ENCODE data around the gene CSNK1A1L.

CSNK1A1L gene

DNA sequence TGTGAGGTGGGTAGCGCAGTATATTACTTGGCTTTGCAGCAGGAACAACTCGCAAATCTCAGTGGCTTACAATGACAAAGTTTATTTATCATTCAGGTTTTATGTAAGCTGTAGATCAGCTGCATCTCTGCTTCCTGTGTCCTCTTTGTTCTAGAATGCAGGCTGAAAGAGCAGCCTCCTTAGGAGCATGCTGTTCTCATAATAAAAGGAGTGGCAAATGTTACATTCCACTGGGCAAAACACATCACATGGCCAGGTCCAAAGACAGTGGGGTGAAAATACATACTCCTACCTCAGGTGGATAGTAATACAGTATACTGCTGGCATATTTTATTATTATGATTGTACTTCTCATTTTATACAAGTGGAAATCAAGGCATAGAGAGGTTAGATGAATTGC lies 1.2 kb upstream of the CSNK1A1L start:
- DNase-seq (ENCODE audit: low spot score), result no peak

DNA sequence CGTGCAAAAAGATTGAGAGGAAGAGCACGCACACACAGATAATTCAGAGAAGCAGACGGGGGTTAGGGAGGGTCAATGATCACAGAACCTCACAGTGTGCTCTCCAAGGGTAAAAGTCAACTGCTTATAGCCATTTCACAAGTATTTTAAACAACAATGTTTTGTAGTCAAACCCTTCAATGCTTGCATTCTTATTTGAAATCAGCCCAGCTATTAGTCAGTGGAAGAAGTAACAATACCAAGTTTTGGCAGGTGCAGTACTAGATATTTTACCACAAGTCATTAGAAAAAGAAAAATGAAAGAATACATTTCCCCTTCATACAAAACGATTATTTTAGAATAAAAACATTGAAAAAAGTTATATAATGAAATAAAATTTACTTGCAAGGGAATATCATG lies 2.6 kb downstream of the CSNK1A1L start:
- DNase-seq (ENCODE audit: low spot score), result no peak

DNA sequence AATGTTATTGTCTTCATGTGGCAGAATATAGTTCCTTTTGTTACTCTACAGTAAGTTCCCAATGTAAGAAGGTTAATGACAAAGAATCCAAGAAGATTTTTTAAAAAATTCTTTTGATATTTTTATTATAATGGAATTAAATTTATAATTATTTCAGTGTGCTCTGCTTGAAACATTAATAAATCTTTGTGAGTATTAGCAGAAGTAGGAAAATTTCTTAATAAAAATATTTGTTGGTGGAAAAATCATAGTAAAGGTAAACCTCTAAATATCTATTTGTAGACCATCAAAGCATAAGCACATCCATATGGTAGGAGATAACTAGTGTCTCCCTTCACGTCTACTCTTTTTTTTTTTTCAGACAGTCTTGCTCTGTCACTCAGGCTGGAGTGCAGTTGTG lies 4.3 kb downstream of the CSNK1A1L start:
- no peak for DNase-seq (ENCODE audit: low spot score)

DNA sequence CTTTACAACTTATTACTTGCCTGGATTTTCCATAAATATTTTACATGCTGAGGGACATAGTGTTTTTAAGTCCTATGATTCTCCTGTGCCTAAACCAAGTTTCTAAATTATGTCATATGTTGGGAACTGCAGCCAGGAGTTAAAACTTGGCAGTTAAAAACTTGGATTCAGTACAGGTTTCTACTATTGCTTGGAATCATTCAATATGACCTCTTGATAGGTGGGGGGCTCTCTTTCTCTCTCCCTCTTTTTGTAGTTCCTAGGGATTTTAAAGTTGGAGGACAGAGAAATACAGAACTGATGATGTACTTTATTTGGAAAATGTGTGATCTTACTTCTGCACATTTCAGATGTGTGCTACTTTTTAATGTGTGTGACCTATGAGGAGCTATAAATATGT lies 4.7 kb downstream of the CSNK1A1L start:
- no peak for DNase-seq (ENCODE audit: low spot score)

DNA sequence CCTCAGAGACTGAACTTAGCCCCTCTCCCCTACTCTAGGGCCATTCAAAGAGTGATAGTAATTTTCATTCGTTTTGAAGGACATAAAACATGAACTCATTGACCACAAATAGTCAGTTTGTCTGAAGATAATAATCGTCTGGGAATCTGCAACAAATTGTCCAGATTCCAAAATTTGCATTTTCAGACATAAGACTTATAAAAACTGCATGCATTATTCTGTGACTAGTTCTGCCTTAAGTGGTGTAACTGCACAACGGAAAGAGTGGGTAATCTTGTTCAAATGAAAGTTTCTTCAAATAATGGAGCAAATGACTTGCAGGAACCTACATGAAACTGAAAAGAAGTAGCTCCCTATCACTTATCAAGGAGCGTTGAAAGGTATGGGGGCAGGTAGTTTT lies 8.4 kb downstream of the CSNK1A1L start:
- peak; percentile 11 for DNase-seq (ENCODE audit: low spot score)

DNA sequence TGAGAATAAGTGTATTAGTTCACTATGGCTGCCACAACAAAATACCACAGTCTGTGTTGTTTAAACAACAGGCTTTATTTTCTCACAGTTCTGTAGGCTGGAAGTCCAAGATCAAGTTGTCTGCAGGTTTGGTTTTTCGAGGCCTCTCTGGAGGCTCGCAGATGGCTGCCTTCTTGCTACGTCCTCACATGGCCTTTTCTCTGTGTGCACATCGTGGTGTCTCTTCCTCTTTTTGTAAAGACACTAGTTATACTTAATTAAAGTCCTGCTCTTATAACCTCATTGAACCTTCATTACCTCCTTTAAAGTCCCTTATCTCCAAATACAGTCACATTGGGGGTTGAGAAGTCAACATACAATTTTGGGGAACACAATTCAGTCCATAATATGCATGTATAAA lies 10.6 kb downstream of the CSNK1A1L start:
- DNase-seq (ENCODE audit: low spot score), result no peak

DNA sequence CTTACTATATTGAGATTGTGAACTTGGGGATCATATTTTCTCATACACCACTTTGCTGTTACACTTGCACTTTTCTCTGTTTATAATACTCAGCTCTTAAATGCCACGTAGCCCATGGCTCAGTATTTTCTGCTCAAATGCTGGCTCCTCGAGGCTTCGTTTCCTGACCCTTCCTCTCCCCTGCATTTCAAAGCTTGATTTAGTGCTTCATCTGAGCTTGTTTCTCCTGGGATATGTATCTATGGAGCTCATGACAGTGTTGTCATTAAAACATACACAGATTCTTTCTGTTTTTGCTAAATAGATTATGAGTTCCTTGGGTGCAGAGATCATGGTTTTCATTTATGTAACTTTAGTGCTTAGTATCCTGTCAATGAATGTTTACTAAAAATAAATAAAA lies 11.4 kb downstream of the CSNK1A1L start:
- DNase-seq (ENCODE audit: low spot score), result no peak

DNA sequence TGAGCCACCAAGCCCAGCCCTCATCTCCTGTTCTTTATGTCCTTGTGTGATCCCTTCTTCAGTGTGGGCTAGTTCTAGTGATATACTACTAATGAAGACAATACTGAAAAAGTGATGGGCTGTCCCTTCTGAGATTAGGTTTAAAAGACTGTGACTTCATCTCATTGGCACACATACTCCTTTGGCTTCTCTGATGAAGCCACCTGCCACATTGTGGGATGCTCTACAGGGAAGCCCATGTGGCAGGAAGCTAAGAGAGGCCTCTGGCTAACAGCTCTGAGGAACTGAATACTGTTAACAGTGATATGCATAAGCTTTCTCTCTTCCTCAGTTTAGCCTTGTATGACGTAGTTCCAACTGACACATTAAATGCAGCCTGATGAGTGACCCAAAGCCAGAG lies 13.6 kb downstream of the CSNK1A1L start:
- DNase-seq (ENCODE audit: low spot score), result no peak

DNA sequence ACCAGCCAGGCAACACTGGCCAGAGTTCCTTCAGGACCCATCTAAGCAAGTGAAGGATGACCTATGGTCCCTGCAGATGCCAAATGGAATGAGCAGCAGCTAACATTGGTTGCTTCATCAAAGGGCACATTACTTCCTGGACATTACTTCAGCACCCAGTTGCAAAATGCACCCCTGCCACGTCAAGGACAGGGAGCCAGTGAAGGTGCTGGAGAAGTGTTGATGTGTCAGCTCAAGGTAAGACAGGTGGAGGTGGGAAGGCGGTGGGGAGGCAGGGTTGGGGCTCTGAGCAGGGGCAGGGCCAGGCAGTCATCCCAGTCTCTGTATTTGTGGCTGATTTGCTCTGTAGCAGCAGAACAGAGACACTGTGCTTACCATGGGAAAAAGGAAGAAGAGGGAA lies 14.6 kb downstream of the CSNK1A1L start:
- no peak for DNase-seq (ENCODE audit: low spot score)

DNA sequence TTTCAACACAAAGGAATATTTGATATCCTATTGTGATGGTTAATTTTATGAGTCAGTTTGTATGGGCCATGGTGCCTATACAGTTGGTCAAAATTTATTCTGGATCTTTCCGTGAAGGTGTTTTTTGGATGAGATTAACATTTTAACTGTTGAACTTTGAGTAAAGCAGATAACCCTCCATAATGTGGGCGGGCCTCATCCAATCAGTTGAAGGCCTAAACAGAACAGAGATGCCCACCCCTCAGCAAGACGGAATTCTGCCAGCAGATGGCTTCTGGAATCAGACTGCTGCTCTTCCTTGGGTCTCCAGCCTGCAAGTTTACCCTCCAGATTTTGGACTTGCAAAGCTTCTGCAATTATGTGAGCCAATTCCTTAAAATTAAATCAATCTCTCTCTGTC lies 16.0 kb downstream of the CSNK1A1L start:
- DNase-seq (ENCODE audit: low spot score), result no peak

DNA sequence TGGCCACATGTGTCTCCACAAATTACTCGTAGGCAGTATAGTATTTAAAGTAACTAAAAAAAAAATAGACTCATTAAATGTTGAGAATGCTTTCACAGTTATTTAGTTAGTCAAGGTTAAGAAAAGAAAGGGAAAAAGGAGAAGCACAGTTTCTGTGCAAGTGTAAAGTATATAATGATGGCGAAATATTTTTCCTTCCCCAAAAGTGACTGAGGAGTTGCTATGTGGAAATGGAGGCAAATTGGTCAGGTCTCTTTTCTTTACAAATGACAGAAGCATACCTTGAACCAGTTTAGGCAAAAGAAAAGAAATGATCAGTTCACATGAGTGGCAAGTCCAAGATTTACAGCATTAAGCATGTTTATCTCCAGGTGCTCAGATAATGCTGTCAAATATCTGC lies 18.0 kb downstream of the CSNK1A1L start:
- no peak for DNase-seq (ENCODE audit: low spot score)

DNA sequence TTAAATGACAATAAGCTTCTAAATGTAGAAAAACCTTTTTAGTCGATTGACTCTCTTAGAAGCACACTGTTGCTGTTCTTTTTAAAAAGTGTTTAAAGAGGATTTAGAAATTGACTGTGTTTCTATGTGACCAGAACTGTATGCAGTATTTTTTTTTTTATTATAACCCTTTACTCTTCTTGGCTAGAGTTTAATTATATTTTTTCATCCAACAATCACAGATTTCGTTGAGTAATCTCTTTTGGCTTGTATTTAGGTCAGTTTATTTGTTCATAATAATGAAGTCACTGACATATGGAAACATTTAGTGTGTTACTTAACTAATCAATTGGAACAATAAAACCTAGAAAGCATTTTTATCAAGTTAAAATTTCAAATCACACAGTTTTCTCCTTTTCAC lies 19.9 kb downstream of the CSNK1A1L start:
- DNase-seq (ENCODE audit: low spot score), result peak; percentile 14

DNA sequence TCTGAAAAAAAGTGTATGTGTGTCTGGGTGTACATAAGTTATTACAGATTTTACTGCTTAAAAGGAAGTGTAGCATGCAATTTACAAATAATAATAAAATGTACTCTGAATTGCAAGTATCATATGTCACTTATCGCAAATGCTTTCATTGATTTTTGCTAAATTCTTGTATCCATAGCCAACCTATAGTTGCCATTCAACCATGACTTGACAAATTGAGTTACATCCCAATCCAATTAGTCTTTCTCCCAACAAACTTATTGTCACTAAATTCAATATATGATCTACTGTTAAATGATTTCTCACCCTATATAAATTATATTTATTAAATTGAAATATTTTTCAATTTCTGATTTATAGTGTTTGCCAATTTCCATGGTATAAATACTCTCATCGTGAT lies 28.6 kb downstream of the CSNK1A1L start:
- no peak for DNase-seq (ENCODE audit: low spot score)

DNA sequence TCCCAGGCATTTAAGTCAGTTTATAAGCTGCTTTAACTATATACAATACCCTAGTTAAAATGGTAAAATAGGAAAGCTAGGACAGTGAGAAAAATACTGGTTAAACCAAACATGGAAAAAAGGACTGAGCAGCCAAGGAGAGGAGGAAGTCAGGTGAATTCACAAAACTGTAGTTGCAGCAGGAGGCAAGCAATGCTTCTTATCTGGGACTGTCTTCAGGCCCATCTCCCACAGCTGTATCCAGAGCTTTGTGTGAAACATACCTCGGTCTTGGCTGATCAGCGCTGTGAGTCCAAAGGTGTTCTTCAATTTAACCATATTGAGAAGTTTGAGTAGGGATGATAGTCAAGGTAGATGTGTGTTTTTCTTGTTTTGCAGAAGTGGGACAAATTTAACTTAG lies 30.3 kb downstream of the CSNK1A1L start:
- no peak for DNase-seq (ENCODE audit: low spot score)

DNA sequence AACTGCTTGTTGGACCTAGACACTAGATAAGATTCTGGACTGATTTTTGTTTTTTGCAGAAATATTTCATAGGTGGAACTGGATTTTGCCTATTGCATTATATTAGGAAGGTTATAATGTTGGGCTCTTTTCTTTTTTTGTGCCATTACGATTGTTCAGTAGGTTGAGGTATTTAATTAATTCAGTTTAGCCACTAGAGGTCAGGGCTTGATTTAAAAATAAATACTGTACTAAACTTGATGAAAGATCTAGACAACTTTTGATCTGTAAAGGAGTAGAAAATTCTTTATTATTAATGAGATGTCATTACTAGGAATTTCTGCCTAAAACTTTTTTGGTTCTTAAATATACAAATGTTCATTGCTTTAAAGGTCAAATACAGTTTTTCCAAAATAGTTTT lies 30.8 kb downstream of the CSNK1A1L start:
- DNase-seq (ENCODE audit: low spot score), result peak; percentile 50

DNA sequence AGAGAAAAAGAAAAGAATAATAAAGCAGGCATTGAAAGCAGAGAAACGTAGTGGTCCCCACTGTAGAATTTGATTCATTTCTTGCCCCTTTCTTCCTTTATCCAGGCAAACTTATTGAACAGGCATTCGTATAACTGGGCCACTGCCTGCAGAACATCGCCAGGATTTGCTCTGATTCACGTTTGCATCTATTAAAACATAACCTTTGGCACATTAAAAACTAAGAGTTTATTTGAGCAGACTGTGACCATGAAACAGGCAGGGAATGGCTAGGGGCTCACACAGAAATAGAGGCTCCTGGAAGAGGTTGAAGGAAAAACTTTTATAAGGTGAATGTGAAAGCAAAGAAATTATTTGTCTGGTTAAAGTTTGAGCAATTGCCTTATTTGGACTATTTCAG lies 33.4 kb downstream of the CSNK1A1L start:
- DNase-seq (ENCODE audit: low spot score), result no peak

DNA sequence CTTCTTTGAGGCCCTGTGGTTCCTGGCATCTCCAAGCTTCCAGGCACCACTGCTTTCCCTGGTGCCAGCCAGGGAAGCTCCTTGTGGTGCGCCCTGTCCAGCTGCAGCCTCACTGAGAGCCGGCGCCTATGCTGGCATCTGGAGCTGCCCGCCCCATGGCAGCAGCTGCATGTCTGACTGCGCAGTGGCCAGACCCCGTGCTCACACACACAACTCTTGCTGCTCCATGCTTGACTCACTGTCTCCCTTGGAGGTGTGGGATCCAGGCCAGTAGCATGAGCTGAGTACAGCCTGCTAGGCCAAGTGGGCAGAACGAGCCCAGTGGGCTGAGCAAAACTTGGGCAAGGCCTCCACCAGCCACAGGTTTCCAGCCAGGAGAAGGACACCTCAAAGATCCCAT lies 34.5 kb downstream of the CSNK1A1L start:
- no peak for DNase-seq (ENCODE audit: low spot score)

DNA sequence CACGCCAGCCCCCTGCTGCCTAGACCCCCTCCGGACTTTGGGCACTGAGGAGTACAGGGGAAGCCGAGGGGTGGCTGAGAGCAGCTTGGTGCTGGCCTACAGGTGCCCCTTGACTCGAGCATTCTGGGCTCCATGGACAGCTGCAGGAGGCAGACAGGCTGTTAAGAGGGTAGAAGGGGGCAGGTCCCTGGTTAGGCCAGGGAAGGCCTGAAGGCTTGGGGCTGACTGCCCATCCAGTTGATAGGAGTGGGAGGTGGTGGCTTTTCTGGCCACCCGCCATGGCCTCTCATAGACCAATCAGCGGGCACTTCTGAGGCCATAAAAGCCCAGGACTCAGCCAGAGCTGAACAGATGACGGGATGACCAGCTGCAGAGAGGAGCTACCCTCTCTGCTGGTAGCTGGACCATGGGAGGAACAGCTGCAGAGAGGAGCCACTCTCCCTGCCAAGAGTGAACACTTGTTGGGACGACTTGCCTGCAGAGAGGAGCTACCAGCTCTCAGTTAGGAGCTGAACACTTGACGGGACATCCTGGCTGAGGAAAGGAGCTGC lies 35.2 kb downstream of the CSNK1A1L start:
- DNase-seq (ENCODE audit: low spot score), result no peak

DNA sequence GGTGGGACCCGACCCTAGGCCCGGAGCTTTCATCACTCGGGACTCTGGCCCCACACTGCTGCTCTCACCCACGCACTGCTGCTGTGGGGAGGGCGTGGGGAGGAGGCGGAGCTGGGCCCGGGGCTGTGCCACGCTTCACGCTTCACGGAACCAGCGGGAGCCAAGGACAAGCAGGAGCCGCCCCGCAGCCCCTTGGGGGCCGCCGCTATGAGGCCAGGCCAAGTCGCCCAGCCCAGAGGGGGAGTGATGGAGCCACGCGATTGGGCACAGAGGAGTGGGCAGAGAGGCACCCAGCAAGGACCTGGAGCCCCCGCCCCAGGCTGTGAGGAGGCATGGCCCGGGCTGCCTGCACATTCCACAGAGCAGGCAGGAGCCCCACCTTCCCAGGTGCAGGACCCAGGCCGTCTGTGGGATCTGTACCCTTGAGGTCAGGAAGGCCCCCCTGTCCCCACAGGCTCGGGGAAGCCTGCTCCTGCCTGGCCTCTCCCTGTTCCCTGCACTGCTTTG lies 35.8 kb downstream of the CSNK1A1L start:
- DNase-seq (ENCODE audit: low spot score), result no peak

DNA sequence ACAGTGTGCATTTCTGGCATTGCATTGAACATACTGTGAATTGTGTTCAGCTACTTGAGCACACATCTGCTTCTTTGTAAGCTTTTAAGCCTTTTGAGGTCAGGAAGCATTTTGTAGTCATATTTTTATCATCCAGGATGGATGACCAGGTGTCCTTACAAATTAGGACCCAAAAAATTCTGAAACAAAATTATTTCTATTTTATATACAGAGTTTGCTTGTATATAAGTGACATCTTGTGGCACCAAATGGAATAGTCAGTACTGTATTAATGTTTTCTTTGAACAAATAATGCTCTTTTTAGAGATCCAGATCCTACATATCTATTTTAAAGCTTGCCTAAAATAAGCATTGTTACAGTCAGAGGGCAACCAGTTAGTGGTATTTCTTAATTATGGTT lies 36.5 kb downstream of the CSNK1A1L start:
- DNase-seq (ENCODE audit: low spot score), result peak; percentile 20

DNA sequence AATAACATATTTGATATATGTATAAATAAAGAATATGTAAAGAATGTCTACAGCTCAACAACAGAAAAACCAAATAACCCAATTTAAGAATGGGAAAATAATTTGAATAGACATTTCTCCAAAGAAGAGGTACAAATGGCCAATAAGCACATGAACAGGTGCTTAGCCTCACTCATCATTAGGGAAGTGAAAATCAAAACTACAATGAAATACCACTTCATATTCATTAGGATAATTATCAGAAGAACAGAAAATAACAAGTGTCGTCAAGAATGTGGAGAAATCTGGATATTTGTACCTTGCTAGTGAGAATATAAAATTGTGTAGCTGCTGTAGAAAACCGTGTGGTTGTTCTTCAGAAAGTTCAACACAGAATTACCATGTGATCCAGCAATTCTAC lies 37.6 kb downstream of the CSNK1A1L start:
- DNase-seq (ENCODE audit: low spot score), result no peak

DNA sequence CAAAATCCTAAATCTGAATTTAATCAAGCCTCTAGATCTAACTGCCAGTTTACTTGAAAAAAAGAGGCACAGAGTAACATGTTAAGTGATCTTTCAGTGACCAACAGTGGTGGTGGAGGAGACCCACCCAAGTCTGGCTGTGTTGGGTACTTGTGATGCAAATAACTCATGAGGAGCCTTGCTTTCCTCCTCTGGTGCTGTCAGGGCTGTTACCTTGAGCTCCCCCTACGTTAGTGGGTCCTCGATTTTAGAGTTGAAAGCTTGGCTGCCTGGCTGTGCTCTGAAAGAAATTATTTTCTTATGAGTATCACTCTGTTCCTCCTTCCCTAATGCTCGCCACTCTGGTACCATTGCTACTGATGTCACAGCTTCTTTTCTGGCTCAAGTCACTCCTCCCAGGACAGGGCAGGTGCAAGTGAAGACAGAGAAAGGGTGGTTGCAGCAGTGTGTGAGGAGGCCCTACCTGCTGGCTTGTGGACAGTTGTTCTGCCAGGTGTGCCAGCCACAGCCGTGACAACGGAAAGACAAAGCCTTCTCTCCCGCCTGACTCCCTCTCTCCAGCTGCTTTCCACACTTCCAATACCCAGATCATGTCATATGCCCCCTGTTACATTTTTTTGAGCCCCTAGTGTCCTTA lies 39.5 kb downstream of the CSNK1A1L start:
- no peak for DNase-seq (ENCODE audit: low spot score)

DNA sequence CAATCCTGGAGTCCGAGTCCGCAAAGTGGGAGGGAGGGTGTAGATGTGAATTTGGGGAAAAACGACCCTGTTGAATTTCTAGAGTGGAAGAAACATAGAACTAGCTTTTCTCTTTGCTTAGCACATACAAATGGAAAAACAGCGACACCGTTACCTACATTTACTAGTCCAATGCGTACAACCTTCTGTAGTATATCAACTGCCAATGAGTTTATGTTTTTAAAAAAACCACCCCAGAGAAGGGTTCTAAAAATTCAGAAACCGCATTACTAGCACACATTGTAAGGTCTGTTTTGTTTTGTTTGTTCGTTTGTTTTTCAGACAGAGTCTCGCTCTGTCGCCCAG lies 45.6 kb downstream of the CSNK1A1L start:
- DNase-seq (ENCODE audit: low spot score), result no peak

Data from GM03348 (cell line).